HCEC 1CT (cell line): ENCODE data around the gene RBBP7.

ENCODE experiments used
- DNase-seq: peaks from one replicate; pipeline ENCODE4 v3.0.0-alpha.2; 2017

The RBBP7 gene

GRCh38 chrX:16825264-16826035 is 44.7 kb downstream of the RBBP7 start:
- DNase-seq, result peak; percentile 48

GRCh38 chrX:16822723-16823122 is 47.4 kb downstream of the RBBP7 start:
- DNase-seq, result peak; percentile 60

- no peak for DNase-seq
These were observed 50.5 kb downstream of the RBBP7 start for GRCh38 chrX:16819634-16820033.

- no peak for DNase-seq
These were observed 55.6 kb downstream of the RBBP7 start for GRCh38 chrX:16814597-16814996.

GRCh38 chrX:16807976-16808542 is 62.1 kb downstream of the RBBP7 start:
- DNase-seq, result peak; percentile 62

GRCh38 chrX:16807548-16807947 is 62.6 kb downstream of the RBBP7 start:
- peak; percentile 26 for DNase-seq

- no peak for DNase-seq
These were observed 65.2 kb downstream of the RBBP7 start for GRCh38 chrX:16804923-16805464.

- DNase-seq, result no peak
These were observed 72.3 kb downstream of the RBBP7 start for GRCh38 chrX:16797841-16798240.

- no peak for DNase-seq
These were observed 72.8 kb downstream of the RBBP7 start for GRCh38 chrX:16797358-16797757.

- DNase-seq, result no peak
These were observed 73.9 kb downstream of the RBBP7 start for GRCh38 chrX:16796298-16796697.
